Neural cell (in vitro differentiated cells): Measurements from ENCODE around the gene RAB11FIP2. TPM values are rescaled to one million over a fixed set of nuclear protein-coding genes. Genes with fewer than 3 reads are reported as not detected.

Experiments used
- H2AFZ ChIP-seq: fragments of 200-600, 300-800 bp; sonication (generic), shearing (Covaris generic); 2 replicates; pipeline ENCODE4 v1.6.0; 2014; ENCODE audit warnings: low read depth, mild to moderate bottlenecking, antibody characterized with exemption, low read length, moderate library complexity
- H3F3A ChIP-seq: fragments of 200-600 bp; shearing (Covaris generic); 2 replicates; pipeline ENCODE4 v1.6.1; 2016; ENCODE audit warnings: mild to moderate bottlenecking, moderate library complexity, mixed read lengths, antibody characterized with exemption, low read length; ENCODE audit not compliant: insufficient read depth, poor library complexity, severe bottlenecking
- H3K27ac ChIP-seq: fragments of 200-600, 300-800 bp; sonication (generic), shearing (Covaris generic); 2 replicates; pipeline ENCODE4 v1.5.1; 2014; ENCODE audit warnings: mild to moderate bottlenecking, low read length, moderate library complexity
- H3K27me3 ChIP-seq: fragments of 300-800, 200-600 bp; sonication (generic), shearing (Covaris generic); 2 replicates; pipeline ENCODE4 v1.6.0; 2014; ENCODE audit warnings: mild to moderate bottlenecking, low read depth, low read length, moderate library complexity; ENCODE audit not compliant: insufficient read depth
- H3K36me3 ChIP-seq: fragments of 300-800, 200-600 bp; sonication (generic), shearing (Covaris generic); 2 replicates; pipeline ENCODE4 v1.5.1; 2014; ENCODE audit warnings: mild to moderate bottlenecking, antibody characterized with exemption, low read length, moderate library complexity; ENCODE audit not compliant: insufficient read depth
- H3K4me2 ChIP-seq: fragments of 300-800, 200-600 bp; sonication (generic), shearing (Covaris generic); 2 replicates; pipeline ENCODE4 v1.6.0; 2014; ENCODE audit warnings: mild to moderate bottlenecking, low read length
- H3K4me3 ChIP-seq: fragments of 300-800, 200-600 bp; sonication (generic), shearing (Covaris generic); 2 replicates; pipeline ENCODE4 v1.5.1; 2014; ENCODE audit warnings: mild to moderate bottlenecking, low read length, moderate library complexity
- H3K79me2 ChIP-seq: fragments of 200-600 bp; shearing (Covaris generic); replicated peaks from 2 replicates; pipeline ENCODE4 v1.6.0; 2014; ENCODE audit warnings: mild to moderate bottlenecking, low read length, moderate library complexity; ENCODE audit not compliant: insufficient read depth
- H3K9ac ChIP-seq: fragments of 300-800, 200-600 bp; sonication (generic), shearing (Covaris generic); 2 replicates; pipeline ENCODE4 v1.6.1; 2016; ENCODE audit warnings: mild to moderate bottlenecking, low read length, mixed read lengths
- H3K9me2 ChIP-seq: fragments of 200-600 bp; shearing (Covaris generic); 2 replicates; pipeline ENCODE4 v1.6.1; 2016; ENCODE audit warnings: mild to moderate bottlenecking, low read length, mixed read lengths; ENCODE audit not compliant: insufficient read depth
- H3K9me3 ChIP-seq: fragments of 200-600, 300-800 bp; sonication (generic), shearing (Covaris generic); 2 replicates; pipeline ENCODE4 v1.6.1; 2016; ENCODE audit warnings: mild to moderate bottlenecking, mixed run types, low read length, moderate library complexity, mixed read lengths
- H4K20me1 ChIP-seq: fragments of 200-600 bp; shearing (Covaris generic); 2 replicates; pipeline ENCODE4 v1.6.1; 2016; ENCODE audit warnings: mild to moderate bottlenecking, mixed run types; ENCODE audit not compliant: insufficient read depth
- EP300 ChIP-seq: fragments of 450-650 bp; conservative IDR thresholded peaks from 2 replicates; pipeline ENCODE4 v1.6.1; 2014; ENCODE audit warnings: antibody characterized with exemption, mild to moderate bottlenecking, moderate library complexity; ENCODE audit not compliant: poor library complexity, severe bottlenecking
- EZH2 ChIP-seq: fragments of 200-600, 300-800 bp; shearing (Covaris generic), sonication (generic); IDR thresholded peaks from 2 replicates; pipeline ENCODE4 v1.6.1; 2014; ENCODE audit warnings: antibody characterized with exemption, low read length, borderline replicate concordance, mild to moderate bottlenecking; ENCODE audit not compliant: insufficient read depth, poor library complexity, severe bottlenecking
- MXI1 ChIP-seq: fragments of 450-650 bp; conservative IDR thresholded peaks from 2 replicates; pipeline ENCODE4 v1.6.1; 2014; ENCODE audit warnings: antibody characterized with exemption, mild to moderate bottlenecking; ENCODE audit not compliant: poor library complexity, severe bottlenecking
- POLR2AphosphoS5 ChIP-seq: IDR thresholded peaks from 2 replicates; pipeline ENCODE4 v1.6.1; 2012
- RAD21 ChIP-seq: fragments of 450-650 bp; conservative IDR thresholded peaks from 2 replicates; pipeline ENCODE4 v1.6.1; 2014; ENCODE audit warnings: antibody characterized with exemption, mild to moderate bottlenecking, moderate library complexity
- SMC3 ChIP-seq: fragments of 450-650 bp; conservative IDR thresholded peaks from 2 replicates; pipeline ENCODE4 v1.6.1; 2014; ENCODE audit warnings: antibody characterized with exemption, mild to moderate bottlenecking, moderate library complexity; ENCODE audit not compliant: poor library complexity
- TAF1 ChIP-seq: IDR thresholded peaks from 2 replicates; pipeline ENCODE4 v1.6.1; 2012; ENCODE audit warnings: low read depth
- polyA plus RNA-seq: library from polyadenylated mRNA; depleted of rRNA; stranded (reverse); fragments of >200 nt; gene quantifications from 2 replicates; pipeline ENCODE4 v1.2.3, GENCODE V29; 2014
- TF ChIP-seq, protein P1 (sequence below): IDR thresholded peaks from 2 replicates; pipeline ENCODE4 v1.6.1; 2012; ENCODE audit warnings: borderline replicate concordance
- TF ChIP-seq, protein P2 (sequence below): fragments of 450-650 bp; IDR thresholded peaks from 2 replicates; pipeline ENCODE4 v1.5.1; 2014; ENCODE audit warnings: antibody characterized with exemption, mild to moderate bottlenecking, moderate library complexity; ENCODE audit not compliant: poor library complexity, severe bottlenecking

The RAB11FIP2 gene
- polyA plus RNA-seq, 1 donor from 2014 or later = 26.3 TPM

DNA sequence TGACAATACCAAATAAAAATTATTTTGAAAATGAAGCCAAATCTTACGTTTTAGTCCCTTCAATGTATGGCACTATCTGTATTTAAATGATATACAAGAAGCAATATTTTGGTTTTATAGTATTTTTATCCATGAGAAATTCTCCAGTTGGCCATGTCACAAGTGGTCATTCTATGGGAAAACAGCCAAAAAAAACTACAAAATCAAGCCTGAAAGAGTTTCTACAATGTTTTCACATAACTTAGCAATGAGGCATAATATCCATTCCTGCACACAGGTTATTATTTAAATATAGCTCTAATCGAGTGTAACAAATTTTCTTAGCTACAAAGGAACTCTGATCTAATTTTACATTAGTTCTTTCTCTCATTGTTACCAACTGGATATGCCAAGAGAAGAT lies 5.4 kb downstream of the RAB11FIP2 start:
- no peak overlapping the region for H3K27ac ChIP-seq
- no peaks in the 10 kb centered on the region for H4K20me1 ChIP-seq
- no peak overlapping the region for H3K9ac ChIP-seq
- no peak for TF ChIP-seq POLR2AphosphoS5
- TF ChIP-seq, protein P1, sequence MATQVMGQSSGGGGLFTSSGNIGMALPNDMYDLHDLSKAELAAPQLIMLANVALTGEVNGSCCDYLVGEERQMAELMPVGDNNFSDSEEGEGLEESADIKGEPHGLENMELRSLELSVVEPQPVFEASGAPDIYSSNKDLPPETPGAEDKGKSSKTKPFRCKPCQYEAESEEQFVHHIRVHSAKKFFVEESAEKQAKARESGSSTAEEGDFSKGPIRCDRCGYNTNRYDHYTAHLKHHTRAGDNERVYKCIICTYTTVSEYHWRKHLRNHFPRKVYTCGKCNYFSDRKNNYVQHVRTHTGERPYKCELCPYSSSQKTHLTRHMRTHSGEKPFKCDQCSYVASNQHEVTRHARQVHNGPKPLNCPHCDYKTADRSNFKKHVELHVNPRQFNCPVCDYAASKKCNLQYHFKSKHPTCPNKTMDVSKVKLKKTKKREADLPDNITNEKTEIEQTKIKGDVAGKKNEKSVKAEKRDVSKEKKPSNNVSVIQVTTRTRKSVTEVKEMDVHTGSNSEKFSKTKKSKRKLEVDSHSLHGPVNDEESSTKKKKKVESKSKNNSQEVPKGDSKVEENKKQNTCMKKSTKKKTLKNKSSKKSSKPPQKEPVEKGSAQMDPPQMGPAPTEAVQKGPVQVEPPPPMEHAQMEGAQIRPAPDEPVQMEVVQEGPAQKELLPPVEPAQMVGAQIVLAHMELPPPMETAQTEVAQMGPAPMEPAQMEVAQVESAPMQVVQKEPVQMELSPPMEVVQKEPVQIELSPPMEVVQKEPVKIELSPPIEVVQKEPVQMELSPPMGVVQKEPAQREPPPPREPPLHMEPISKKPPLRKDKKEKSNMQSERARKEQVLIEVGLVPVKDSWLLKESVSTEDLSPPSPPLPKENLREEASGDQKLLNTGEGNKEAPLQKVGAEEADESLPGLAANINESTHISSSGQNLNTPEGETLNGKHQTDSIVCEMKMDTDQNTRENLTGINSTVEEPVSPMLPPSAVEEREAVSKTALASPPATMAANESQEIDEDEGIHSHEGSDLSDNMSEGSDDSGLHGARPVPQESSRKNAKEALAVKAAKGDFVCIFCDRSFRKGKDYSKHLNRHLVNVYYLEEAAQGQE = no peak
- TF ChIP-seq, protein P2, sequence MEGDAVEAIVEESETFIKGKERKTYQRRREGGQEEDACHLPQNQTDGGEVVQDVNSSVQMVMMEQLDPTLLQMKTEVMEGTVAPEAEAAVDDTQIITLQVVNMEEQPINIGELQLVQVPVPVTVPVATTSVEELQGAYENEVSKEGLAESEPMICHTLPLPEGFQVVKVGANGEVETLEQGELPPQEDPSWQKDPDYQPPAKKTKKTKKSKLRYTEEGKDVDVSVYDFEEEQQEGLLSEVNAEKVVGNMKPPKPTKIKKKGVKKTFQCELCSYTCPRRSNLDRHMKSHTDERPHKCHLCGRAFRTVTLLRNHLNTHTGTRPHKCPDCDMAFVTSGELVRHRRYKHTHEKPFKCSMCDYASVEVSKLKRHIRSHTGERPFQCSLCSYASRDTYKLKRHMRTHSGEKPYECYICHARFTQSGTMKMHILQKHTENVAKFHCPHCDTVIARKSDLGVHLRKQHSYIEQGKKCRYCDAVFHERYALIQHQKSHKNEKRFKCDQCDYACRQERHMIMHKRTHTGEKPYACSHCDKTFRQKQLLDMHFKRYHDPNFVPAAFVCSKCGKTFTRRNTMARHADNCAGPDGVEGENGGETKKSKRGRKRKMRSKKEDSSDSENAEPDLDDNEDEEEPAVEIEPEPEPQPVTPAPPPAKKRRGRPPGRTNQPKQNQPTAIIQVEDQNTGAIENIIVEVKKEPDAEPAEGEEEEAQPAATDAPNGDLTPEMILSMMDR = no peak
- TF ChIP-seq TAF1 = no peak
- TF ChIP-seq MXI1 = no peak
- no peak overlapping the region for H2AFZ ChIP-seq
- H3K79me2 ChIP-seq = peaks cover 68% of the 10 kb centered on the region
- no peaks in the 10 kb centered on the region for H3K27me3 ChIP-seq
- peaks cover 3% of the 10 kb centered on the region for H3F3A ChIP-seq
- no peaks in the 10 kb centered on the region for H3K9me2 ChIP-seq
- no peak overlapping the region for H3K4me2 ChIP-seq
- no peak overlapping the region for H3K4me3 ChIP-seq
- H3K36me3 ChIP-seq = no peaks in the 10 kb centered on the region
- no peaks in the 10 kb centered on the region for H3K9me3 ChIP-seq

DNA sequence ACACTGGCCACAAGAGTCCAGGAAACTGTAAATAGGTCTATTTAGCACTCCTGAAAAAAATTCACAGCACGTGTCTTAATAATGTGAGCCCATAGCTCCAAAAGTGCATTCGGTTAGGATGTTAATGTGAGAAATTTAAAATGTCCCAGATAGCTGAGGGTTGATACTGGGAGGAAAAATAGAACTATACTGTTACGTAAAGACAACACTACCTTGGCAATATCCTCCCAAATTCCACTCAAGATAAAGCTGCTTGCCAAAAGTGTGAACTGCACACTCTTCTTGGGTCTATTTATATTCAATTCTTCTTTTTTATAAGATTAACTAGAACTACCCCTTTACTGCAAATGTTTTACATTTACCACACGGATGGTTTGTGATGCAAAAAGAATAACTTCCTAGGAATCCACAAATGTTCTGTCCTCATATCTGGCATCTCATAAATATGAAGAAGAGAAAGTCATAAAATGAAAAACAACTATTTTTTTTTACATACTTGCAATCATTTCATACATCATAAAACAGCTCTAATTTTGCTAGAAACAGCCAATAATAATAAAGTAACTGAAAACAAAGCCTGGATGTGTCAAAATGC lies 10.4 kb downstream of the RAB11FIP2 start:
- no peaks in the 10 kb centered on the region for H3F3A ChIP-seq
- no peaks in the 10 kb centered on the region for H3K9me2 ChIP-seq
- TF ChIP-seq MXI1 (no peak), EZH2 (no peak), POLR2AphosphoS5 (no peak), TAF1 (no peak), RAD21 (no peak), EP300 (no peak), SMC3 (no peak)
- TF ChIP-seq, protein P2 = no peak
- TF ChIP-seq, protein P1 = no peak
- no peaks in the 10 kb centered on the region for H3K9me3 ChIP-seq
- H3K9ac ChIP-seq = no peak overlapping the region
- H4K20me1 ChIP-seq = no peaks in the 10 kb centered on the region
- no peak overlapping the region for H3K27ac ChIP-seq
- H3K4me3 ChIP-seq = no peak overlapping the region
- H3K79me2 ChIP-seq = peaks cover 21% of the 10 kb centered on the region
- no peak overlapping the region for H3K4me2 ChIP-seq
- no peak overlapping the region for H2AFZ ChIP-seq
- no peaks in the 10 kb centered on the region for H3K36me3 ChIP-seq
- H3K27me3 ChIP-seq = no peaks in the 10 kb centered on the region
